Measurements from ENCODE around the gene FEN1.

DNA sequence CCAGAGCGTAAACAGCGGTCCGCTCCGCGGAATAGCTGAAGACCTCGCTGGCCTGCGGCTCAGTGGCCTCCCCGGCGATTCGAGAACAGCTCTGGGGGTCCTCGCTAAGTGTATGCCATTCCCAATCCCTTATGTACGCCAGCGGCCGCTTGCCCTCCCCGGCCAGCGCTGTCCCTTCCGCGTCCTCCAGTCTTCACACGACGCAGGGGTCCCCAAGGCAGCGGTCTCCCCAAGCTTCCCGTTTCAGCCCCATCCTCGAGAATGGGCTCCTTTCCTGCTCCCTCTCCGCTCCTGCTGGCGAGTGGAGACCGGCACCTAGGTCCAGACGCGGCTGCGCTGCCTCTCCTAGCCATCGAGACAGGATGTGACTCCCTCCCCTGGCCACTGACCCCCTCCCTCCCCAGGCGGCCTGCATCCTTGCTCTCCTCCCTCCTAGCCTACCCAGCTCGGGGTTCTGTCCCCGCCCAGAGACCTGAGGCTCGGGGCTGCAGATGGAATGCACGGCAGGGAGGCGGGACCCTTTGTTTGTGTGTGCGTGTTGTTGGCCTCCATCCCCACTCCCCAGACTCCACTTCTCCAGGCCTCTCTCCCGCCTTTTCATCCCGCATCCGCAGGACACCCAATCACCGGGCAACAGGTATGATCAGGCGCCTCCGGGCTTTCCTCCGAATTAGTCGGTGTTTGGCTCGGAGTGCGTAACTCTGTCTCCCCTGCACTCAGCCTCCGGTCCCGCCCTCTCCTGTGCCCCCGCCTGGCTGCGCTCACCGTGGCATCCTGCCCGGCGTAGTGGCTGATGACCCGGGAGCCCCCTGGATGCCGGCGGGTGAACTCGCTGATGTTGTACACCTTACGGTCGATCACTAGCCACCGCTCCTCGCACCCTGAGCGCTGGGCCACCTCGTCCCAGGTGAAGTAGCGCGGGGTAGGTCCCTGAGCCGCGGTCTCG is 23.4 kb downstream of the FEN1 start:
- TF ChIP-seq CTCF (IDR thresholded peaks at IDR 0.05; ENCODE audit: low read length) (no peak), EZH2 (IDR thresholded peaks at IDR 0.05; ENCODE audit: borderline replicate concordance, low read length) (no peak)

Measured in OCI-LY1 (cell line).